Activated CD4-positive, alpha-beta T cell treated with anti-CD3 and anti-CD28 coated beads for 4 hours (primary cell): ENCODE data around the gene CTXN2.

Source experiments
- DNase-seq, 2 donors: peaks; one replicate each; pipeline ENCODE4 v3.0.0-alpha.2; 2020

The CTXN2 gene

GRCh38 chr15:48225771-48226170 lies 34.3 kb downstream of the CTXN2 start:
- DNase-seq, result no peak

GRCh38 chr15:48230498-48230897 lies 39.0 kb downstream of the CTXN2 start:
- no peak for DNase-seq

DNA sequence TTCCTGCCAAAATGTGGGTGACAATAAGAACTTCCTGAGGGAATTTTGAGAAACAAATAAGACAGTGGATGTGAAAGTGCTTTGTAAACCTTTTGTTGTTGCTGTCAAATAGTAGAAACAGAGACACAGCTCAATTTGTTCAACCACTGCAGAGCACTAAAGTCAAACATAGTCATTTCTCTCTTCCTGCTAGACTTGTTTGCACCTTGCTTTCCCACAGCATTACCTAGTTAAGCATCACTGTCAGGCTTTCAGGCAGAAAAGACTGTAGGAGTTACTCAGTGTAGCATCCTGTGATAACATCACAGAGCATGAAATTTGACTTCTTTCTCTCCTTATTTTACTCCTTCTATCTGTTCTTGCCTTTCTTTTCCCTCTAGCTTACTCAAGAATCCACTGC lies 41.8 kb downstream of the CTXN2 start:
- no peak for DNase-seq

- DNase-seq, result no peak
Measured at GRCh38 chr15:48239334-48239733, 47.9 kb downstream of the CTXN2 start.

DNA sequence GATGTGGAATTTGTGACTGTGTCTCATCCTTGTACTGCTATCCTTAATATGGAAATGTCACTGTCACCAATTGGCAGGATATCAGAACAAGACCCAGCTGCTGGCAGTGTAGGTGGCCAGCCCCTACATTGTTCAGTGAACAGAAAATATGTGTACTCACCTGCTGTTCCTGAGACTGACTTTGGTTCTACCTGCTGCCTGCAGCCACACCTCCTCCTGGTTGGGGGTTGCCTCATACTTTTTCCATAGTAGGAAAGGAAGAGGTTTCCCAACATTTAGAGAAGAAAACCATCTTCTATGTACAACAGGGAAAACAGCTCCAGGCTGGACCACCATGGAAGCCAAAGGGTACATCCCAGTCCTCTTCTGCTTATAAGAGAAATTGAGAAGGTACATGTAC lies 50.5 kb downstream of the CTXN2 start:
- DNase-seq, result no peak

DNA sequence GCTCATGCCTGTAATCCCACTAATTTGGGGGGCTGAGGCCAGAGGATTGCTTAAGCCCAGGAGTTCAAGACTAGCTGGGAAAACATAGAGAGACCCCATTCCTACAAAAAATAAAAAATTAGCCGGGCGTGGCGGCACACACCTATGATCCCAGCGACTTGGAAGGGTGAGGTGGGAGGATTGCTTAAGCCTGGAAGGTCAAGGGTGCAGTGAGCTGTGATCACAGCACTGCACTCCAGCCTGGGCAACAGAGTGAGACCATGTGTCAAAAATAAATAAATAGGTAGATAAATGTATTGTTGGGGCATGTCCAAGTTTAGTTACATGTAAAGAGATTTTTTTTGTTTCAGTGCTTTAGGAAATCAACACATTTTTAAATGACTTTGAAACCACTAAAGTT lies 51.1 kb downstream of the CTXN2 start:
- no peak for DNase-seq

- DNase-seq, result no peak
Measured at GRCh38 chr15:48244921-48245320, 53.5 kb downstream of the CTXN2 start.

DNA sequence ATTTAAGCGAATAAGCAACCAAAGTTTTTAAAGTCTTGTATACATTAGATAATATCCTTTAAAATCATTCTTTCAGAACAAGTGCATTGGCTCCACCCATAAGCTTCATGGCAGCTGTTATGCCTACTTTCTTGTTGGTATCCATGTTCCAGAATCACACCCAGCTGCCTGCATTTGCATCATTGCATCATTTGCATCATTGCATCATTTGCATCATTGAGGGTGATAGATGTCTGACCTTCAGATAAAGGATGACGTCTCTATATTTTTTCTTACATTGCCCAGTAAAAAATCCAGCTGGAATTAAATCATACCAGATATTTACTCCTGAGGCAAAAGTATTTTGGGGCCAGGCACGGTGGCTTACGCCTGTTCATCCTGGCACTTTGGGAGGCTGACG lies 56.9 kb downstream of the CTXN2 start:
- DNase-seq, result no peak

DNA sequence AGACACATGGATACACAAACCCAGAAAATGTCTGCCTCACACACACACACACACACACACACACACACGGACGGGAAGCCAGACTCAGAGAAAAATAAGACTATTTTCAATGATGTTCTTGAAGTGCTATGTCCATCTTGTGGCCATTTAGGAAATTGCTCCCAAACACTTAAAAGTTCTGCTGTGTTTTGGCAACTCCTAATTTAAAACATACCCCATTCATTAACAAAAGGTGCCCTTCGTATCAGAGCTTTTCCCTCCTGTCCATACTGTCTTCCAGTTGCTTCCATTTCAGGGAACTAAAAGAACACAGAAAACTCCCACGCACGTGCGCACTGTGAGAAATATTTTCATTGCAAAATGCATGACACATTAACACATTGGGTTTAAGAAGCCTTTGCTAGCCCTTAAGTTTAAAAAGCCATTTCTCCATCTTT lies 59.2 kb downstream of the CTXN2 start:
- no peak for DNase-seq

DNA sequence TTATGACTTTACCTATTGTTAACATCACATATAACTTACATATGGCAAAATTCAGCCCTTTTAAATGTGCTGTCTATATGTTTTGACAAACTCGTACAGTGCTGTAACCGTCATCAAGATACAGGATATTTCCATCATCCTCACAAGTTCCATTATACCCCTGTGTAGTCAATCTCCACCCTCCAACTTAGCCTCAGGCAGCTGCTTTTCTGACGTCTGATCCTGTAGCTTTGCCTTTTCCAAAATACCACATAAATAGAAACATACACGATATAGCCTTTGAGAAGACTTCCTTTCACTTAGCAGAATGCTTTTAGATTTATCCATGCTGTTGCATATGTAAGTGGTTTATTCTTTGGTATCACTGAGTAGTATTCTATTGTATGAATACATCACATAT lies 61.7 kb downstream of the CTXN2 start:
- no peak for DNase-seq
